ENCODE results near the gene GNAQ.

The GNAQ gene

DNA sequence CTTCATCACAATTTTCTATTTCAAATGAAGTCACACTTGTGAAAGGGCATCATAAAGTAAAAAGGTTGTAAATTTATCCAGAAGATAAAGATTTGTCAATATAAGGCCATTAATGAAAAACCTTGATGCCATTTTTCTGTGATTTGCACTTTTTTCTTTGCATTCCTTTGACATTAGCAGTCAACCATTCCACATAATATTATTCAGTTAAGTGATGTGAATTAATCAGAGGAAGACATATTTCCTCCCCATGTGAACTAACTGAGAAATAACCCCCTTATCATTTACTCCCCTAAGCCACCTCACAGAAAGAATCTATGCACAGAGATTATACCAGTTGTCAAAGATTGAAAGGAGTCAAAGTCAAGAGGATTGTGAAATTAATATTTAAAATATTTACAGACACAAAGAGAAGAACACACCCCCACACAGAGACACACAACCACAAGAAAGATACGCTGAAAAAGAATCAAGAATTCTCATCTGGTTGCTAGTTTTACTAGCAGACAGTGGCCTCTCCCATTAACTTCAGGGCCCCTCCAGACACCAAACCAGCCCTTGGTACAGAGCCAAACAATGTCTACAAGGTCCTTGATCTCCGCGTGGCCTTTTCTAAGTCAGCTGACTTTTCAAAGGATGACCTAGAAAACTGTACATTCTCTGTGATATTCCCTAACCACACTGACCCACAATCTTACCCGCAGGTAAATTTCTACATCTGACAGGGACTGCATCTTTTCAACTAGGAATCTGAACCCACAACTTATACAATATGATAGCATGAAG is 29.5 kb downstream of the GNAQ start:
- H3K27ac ChIP-seq = no peak overlapping the region
- no peak for TF ChIP-seq ZFX (IDR thresholded peaks at IDR 0.05)
- no peak for TF ChIP-seq CTCF (conservative IDR thresholded peaks at IDR 0.05)

GRCh38 chr9:78000221-78000620 is 31.4 kb downstream of the GNAQ start:
- TF ChIP-seq CTCF (conservative IDR thresholded peaks at IDR 0.05) (no peak), ZFX (IDR thresholded peaks at IDR 0.05) (no peak)
- no peak overlapping the region for H3K27ac ChIP-seq

DNA sequence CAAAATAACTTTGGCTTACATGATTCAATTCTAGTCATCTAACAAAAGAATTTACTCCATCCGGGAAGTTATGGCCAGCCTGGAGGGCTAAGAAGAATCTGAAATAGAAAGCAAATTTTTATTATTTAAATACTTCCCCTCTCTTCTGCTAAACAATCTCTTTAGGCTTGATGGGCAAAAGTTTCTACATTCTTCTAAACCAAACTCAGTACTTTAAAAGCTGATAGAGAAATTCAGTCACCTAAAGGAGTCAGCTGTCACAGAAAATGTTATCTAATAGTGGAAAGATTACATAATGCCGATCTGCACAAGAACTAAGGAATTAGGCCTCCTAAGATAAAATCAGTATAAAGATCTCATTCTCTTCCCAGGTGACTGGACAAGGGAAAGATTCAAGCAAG is 32.4 kb downstream of the GNAQ start:
- H3K27ac ChIP-seq = no peak overlapping the region
- TF ChIP-seq ZFX (IDR thresholded peaks at IDR 0.05) = no peak
- no peak for TF ChIP-seq CTCF (conservative IDR thresholded peaks at IDR 0.05)

- TF ChIP-seq CTCF (conservative IDR thresholded peaks at IDR 0.05) = no peak
- TF ChIP-seq ZFX (IDR thresholded peaks at IDR 0.05) = no peak
- H3K27ac ChIP-seq = no peak overlapping the region
Observed at GRCh38 chr9:77997611-77998284, 33.9 kb downstream of the GNAQ start.

DNA sequence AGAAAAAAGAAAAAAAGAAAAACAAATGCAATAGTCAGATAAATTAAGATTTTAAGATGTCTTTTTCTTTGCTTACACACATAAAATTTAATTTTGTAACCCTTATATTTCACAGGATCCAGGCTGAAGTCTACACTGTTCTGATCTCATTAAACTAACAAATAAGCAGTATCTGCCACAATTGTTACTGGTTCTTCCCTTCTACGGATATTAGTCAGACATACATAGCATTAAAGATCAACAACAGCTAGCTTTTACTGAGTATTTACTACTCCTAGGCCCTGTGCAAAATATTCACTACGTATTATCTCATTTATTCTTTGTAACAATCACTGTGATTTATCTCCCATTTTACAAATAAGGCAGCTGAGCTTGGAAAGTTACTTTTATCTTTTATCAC is 34.9 kb downstream of the GNAQ start:
- H3K27ac ChIP-seq = no peak overlapping the region
- TF ChIP-seq CTCF (conservative IDR thresholded peaks at IDR 0.05) (no peak), ZFX (IDR thresholded peaks at IDR 0.05) (no peak)

DNA sequence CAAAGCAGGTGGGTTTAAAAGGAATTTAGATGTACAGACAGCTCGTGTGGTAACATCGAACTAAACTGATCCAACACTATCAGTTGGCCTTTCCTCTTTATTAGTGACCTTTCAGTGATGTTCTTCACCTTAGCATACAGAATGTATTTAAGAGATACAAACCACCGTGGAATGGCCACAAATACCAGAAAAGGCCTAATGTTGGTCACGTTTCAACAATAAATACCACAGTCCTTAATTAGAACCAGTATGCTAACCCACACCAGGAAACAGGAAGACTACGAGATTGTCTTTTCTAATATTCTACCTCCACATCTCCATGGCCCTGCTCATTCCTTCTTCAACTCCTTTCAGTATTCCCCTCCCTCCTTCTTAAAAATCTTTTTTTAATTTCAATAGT is 40.4 kb downstream of the GNAQ start:
- no peak overlapping the region for H3K27ac ChIP-seq
- TF ChIP-seq ZFX (IDR thresholded peaks at IDR 0.05) (no peak), CTCF (conservative IDR thresholded peaks at IDR 0.05) (no peak)

- no peak overlapping the region for H3K27ac ChIP-seq
- TF ChIP-seq ZFX (IDR thresholded peaks at IDR 0.05) = no peak
- no peak for TF ChIP-seq CTCF (conservative IDR thresholded peaks at IDR 0.05)
Observed at GRCh38 chr9:77989909-77990308, 41.7 kb downstream of the GNAQ start.
